HepG2 (cell line): ENCODE data around the gene PEAK1. TPM values are rescaled to one million over a fixed set of nuclear protein-coding genes. Genes with fewer than 3 reads are reported as not detected.

Source experiments
- AHDC1 ChIP-seq: sonication (generic); formaldehyde crosslinking; IDR thresholded peaks from 2 replicates; pipeline ENCODE4 v1.5.1; 2020; ENCODE audit warnings: mild to moderate bottlenecking, missing genetic modification reagents, borderline replicate concordance
- ARID3A ChIP-seq: IDR thresholded peaks from 2 replicates; pipeline ENCODE4 v1.6.1; 2012; ENCODE audit warnings: low read depth, low read length, improper control_type of control experiment
- ARNTL ChIP-seq: sonication (generic); formaldehyde crosslinking; IDR thresholded peaks from 2 replicates; pipeline ENCODE4 v1.4.0; 2020; ENCODE audit warnings: mild to moderate bottlenecking, missing genetic modification reagents
- BHLHE40 ChIP-seq: IDR thresholded peaks from 2 replicates; pipeline ENCODE4 v1.6.1; 2011; ENCODE audit warnings: low read length, improper control_type of control experiment
- CREB1 ChIP-seq, 2 experiments: fragments of 450-650 bp in 1 of 2; IDR thresholded peaks; 2 replicates each; pipeline ENCODE4 v1.6.1; 2016 to 2017; ENCODE audit warnings: control low read depth in 1 of 2, mild to moderate bottlenecking in 1 of 2, missing compliant biosample characterization in 1 of 2, missing genetic modification characterization in 1 of 2
- E2F5 ChIP-seq: sonication (generic); formaldehyde crosslinking; conservative IDR thresholded peaks from 2 replicates; pipeline ENCODE4 v1.4.0; 2020; ENCODE audit warnings: missing genetic modification reagents
- FOSL2 ChIP-seq: sonication (generic); formaldehyde crosslinking; IDR thresholded peaks from 2 replicates; pipeline ENCODE4 v1.4.0; 2020; ENCODE audit warnings: missing genetic modification reagents
- MAFF ChIP-seq: IDR thresholded peaks from 2 replicates; pipeline ENCODE4 v1.6.1; 2011; ENCODE audit warnings: low read depth, low read length, improper control_type of control experiment
- MAFK ChIP-seq, 2 experiments: IDR thresholded peaks in 1 of 2; conservative IDR thresholded peaks in 1 of 2; 2 replicates each; pipeline ENCODE4 v1.6.1; 2011; ENCODE audit warnings: improper control_type of control experiment in 2 of 2, low read length in 2 of 2
- PITX1 ChIP-seq: sonication (generic); formaldehyde crosslinking; IDR thresholded peaks from 2 replicates; pipeline ENCODE4 v1.5.1; 2020; ENCODE audit warnings: mild to moderate bottlenecking, missing genetic modification reagents
- RXRA ChIP-seq: sonication (generic); formaldehyde crosslinking; IDR thresholded peaks from 2 replicates; pipeline ENCODE4 v1.5.1; 2020; ENCODE audit warnings: missing genetic modification reagents
- SOX13 ChIP-seq, 3 experiments: fragments of 450-650 bp in 1 of 3; sonication (generic) in 1 of 3; formaldehyde crosslinking in 1 of 3; IDR thresholded peaks in 2 of 3; conservative IDR thresholded peaks in 1 of 3; 2 replicates each; pipeline versions ENCODE4 v1.5.0 to v1.6.1; 2016 to 2020; ENCODE audit warnings: antibody characterized with exemption in 1 of 3, mild to moderate bottlenecking in 1 of 3, missing compliant biosample characterization in 1 of 3, missing genetic modification reagents in 1 of 3, moderate library complexity in 1 of 3
- SRF ChIP-seq: IDR thresholded peaks from 2 replicates; pipeline ENCODE4 v1.6.1; 2011; ENCODE audit warnings: mild to moderate bottlenecking, low read depth, low read length, moderate library complexity
- TEAD3 ChIP-seq: optimal IDR thresholded peaks from 2 replicates; pipeline ENCODE3; 2016; ENCODE audit warnings: borderline replicate concordance
- THAP11 ChIP-seq: IDR thresholded peaks from 2 replicates; pipeline ENCODE4 v1.6.1; 2016; ENCODE audit warnings: missing biosample characterization, missing genetic modification reagents
- ZMYM4 ChIP-seq: sonication (generic); formaldehyde crosslinking; IDR thresholded peaks from 2 replicates; pipeline ENCODE4 v1.8.1; 2023; ENCODE audit warnings: mild to moderate bottlenecking, missing genetic modification reagents
- ZNF280B ChIP-seq: sonication (generic); formaldehyde crosslinking; IDR thresholded peaks from 2 replicates; pipeline ENCODE4 v1.5.0; 2020; ENCODE audit warnings: missing genetic modification reagents, mild to moderate bottlenecking, borderline replicate concordance
- polyA plus RNA-seq, 8 experiments: library from polyadenylated mRNA; depleted of rRNA in 3 of 8; stranded (reverse) in 7 of 8; unstranded in 1 of 8; fragments of >200 nt; fragmentation: Illumina TruSeq in 4 of 8; extraction: Trizol in 4 of 8; gene quantifications; 2 replicates each; pipeline versions ENCODE4 v1.2.1 to v1.2.3, GENCODE V29; 2011 to 2016; ENCODE audit warnings: low read depth in 4 of 8, missing spikeins in 1 of 8, mixed read lengths in 1 of 8; ENCODE audit not compliant: insufficient read depth in 1 of 8
- total RNA-seq, 5 experiments: library from RNA; depleted of rRNA; stranded (reverse); fragments of >200 nt; fragmentation: Illumina TruSeq; extraction: Trizol; gene quantifications; 2 replicates each; pipeline ENCODE4 v1.2.3, GENCODE V29; 2016; ENCODE audit warnings: low read depth in 1 of 5

Gene PEAK1
- total and polyA plus RNA-seq, 2 of the 13 experiments (the other 11 are each of a cell fraction or from before 2014, with no cell fraction given) = 6.0 to 6.6 TPM

- TF ChIP-seq E2F5 (CRISPR knock-in tag) = no peak
- peak; percentile 17; the same call in 1 of the 2 replicates for TF ChIP-seq BHLHE40
- no peak for TF ChIP-seq SOX13 (IDR thresholded peaks at IDR 0.05)
- TF ChIP-seq SOX13 (CRISPR knock-in tag; conservative IDR thresholded peaks at IDR 0.05 in 1 of 2, IDR thresholded peaks at IDR 0.05 in 1 of 2) = peak in 1 of 2 experiments; percentile 66; a peak in 1 of 4 replicates
- no peak for TF ChIP-seq ARNTL (CRISPR knock-in tag)
- no peak for TF ChIP-seq SRF
- 0 out of 2 replicates have a peak, but pooled peaks have one; percentile 9 for TF ChIP-seq ARID3A
- no peak for TF ChIP-seq ZNF280B
- TF ChIP-seq THAP11 = 0 out of 2 replicates have a peak, but pooled peaks have one; percentile 13
- TF ChIP-seq TEAD3 (CRISPR knock-in tag) = peak; percentile 40
- TF ChIP-seq MAFF = peak; percentile 28; the same call in 1 of the 2 replicates
- peak; percentile 83 for TF ChIP-seq FOSL2 (CRISPR knock-in tag)
- TF ChIP-seq CREB1 (IDR thresholded peaks at IDR 0.05) = no peak
- TF ChIP-seq CREB1 (CRISPR knock-in tag; IDR thresholded peaks at IDR 0.05) = 0 out of 2 replicates have a peak, but pooled peaks have one; percentile 26
- TF ChIP-seq ZMYM4 (CRISPR knock-in tag) = no peak
- 0 out of 2 replicates have a peak, but pooled peaks have one; percentile 26 for TF ChIP-seq AHDC1
- TF ChIP-seq PITX1 (CRISPR knock-in tag) = no peak
- TF ChIP-seq RXRA (CRISPR knock-in tag) = no peak
- peak in 1 of 2 experiments; percentile 40; a peak in 2 of 4 replicates for TF ChIP-seq MAFK (conservative IDR thresholded peaks at IDR 0.05 in 1 of 2, IDR thresholded peaks at IDR 0.05 in 1 of 2; ENCODE audit: low read length in 2 of 2)
Observed at GRCh38 chr15:77425104-77425503, 5.2 kb upstream of the PEAK1 start (continued).
